GM18519 (cell line): ENCODE results near the gene RASA4B.
A peak's percentile ranks its signal among the peaks of the same experiment; 100 is the strongest.
"Not testable (repeated sequence)": the region's sequence is repeated elsewhere in the genome, so short reads cannot be mapped to it uniquely, and the experiment has no call there.

ENCODE experiments used
- ATAC-seq: cut with Tn5 transposase; IDR thresholded peaks from one replicate; pipeline ENCODE4 v1.9.1; 2021; ENCODE audit warnings: mild to moderate bottlenecking, moderate library complexity; ENCODE audit not compliant: unreplicated experiment, low FRiP score

The RASA4B gene

DNA sequence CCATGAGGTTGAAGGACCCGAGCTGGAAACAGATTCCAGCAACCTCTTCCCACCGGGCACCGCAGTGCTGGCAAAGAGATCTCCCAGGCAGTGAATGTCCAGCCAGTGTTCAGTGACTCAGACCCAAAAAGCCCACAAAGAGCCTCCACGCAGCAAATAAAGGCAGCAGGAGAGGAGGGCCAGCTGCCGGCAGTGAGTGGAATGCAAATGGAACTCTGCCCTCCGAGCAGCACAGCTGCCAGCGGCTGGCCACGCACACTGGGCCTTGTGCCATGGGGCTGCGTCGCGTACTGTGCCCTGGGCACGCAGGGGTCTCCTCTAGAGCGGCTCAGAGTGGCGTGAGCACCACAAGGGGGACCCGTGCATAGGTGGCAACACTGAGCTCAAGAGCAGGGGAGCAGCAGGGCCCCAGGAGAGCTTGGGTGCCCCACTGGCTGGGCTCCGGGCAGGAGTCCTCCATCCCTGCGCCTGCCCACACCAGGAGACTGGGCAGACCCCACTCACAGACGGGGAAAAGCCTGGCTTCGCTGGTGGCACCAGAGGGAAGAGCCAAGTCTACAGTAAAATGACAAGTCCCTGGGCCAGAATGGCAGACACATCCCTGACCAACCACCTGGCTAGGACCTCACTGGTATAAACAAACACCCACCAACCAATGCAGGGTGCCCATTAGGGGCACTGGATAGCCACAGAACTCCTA lies 42.7 kb downstream of the RASA4B start:
- not testable (repeated sequence) for ATAC-seq

DNA sequence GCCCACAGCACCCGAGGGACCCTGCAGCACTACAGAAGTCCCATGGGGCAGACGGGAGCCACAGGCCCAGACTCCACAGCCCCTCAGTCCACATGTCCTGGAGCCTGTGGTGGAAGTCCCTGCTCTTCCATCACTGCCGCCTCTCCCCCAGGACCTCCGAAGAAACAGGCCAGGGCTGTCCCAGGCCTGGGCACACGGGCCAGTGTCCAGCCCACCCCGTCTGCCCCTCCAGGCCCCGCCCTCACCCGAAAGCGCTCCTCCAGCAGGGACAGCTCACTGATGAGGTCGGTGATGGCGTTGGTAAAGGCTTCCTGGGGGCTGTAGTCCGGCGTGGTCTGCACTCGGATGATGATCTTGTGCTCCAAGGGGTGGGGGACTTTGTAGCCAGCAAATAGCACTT lies 43.5 kb downstream of the RASA4B start:
- ATAC-seq: not testable (repeated sequence)

DNA sequence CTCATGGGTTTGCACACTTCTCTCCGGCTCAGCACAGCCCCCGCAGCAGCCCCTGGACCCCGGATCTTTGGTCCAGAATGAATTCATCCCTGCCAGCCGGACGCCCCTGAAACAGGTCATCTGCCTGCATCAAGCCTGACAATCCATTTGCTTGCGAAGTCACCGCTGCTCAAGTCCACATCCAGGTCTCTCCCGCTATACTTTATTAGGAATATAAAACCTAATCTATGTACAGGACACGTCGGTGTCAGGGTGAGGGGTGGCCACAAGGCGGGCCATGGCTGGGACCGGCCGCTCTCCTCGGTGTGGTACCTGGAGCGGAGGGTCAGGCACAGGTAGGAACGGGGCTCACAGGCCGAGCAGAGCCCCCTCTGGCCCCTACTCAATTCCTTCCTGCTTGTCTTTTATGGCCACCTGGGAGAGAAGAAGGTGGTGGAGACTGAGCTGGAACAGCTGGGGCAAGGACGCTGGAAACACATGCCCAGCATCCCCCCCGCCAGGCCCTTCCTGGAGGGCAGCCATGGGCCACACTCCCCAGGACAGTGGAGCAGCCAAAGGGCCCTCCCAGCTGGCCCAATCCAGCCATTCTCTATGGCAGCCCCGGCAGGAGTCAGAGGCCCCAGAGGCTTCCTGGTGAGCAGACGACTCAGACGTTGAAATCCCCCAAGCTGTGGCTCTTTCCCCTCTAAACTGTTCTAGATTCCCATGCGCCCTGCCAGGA lies 44.1 kb downstream of the RASA4B start:
- ATAC-seq: no peak

DNA sequence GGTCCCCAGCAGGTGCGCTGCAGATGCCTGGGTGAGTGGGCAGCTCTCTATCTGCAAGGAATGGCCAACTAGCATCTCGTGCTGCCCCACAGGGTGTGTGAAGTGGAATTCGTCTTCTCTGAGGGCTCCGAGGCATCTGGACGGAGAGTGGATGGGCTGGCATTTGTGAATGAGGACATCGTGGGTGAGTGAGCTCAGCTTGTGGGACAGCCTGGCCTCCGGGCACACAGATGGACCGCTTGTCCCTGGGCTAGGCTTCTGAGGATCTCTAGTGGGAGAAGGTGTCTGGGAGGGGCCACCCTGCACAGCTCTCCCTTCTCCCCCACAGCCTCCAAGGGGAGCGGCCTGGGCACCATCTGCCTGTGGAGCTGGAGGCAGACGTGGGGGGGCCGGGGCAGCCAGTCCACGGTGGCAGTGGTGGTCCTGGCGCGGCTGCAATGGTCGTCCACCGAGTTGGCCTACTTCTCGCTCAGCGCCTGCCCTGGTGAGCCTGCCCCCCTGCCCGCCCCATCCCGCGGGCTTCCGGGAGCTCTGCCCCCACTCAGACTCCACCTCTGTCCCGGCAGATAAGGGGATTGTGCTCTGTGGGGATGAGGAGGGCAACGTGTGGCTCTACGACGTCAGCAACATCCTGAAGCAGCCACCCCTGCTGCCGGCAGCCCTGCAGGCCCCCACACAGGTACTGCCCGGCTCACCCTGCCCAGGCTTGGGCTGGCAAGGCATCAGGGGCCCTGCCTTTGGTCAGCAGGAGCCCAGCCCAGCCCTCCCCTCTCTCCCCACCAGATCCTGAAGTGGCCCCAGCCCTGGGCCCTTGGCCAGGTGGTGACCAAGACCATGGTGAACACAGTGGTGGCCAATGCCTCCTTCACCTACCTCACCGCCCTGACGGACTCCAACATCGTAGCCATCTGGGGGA lies 45.2 kb downstream of the RASA4B start:
- no peak for ATAC-seq

DNA sequence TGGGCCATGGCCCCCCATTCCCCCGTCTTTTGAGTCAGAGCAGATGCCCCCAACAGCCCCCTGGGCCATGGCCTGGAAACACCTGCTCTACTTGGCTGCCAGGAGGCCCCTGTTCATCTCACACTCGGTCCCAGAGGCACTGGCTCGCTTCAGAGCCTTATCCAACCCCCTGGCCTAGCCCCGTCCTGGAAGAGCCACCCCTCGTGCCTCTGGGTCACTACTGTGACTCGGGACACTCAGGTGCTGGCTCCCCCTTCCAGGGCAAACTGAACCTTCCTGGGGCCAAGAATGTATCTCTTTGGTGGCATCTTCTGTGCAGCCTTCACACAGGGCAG lies 45.8 kb downstream of the RASA4B start:
- ATAC-seq: no peak

DNA sequence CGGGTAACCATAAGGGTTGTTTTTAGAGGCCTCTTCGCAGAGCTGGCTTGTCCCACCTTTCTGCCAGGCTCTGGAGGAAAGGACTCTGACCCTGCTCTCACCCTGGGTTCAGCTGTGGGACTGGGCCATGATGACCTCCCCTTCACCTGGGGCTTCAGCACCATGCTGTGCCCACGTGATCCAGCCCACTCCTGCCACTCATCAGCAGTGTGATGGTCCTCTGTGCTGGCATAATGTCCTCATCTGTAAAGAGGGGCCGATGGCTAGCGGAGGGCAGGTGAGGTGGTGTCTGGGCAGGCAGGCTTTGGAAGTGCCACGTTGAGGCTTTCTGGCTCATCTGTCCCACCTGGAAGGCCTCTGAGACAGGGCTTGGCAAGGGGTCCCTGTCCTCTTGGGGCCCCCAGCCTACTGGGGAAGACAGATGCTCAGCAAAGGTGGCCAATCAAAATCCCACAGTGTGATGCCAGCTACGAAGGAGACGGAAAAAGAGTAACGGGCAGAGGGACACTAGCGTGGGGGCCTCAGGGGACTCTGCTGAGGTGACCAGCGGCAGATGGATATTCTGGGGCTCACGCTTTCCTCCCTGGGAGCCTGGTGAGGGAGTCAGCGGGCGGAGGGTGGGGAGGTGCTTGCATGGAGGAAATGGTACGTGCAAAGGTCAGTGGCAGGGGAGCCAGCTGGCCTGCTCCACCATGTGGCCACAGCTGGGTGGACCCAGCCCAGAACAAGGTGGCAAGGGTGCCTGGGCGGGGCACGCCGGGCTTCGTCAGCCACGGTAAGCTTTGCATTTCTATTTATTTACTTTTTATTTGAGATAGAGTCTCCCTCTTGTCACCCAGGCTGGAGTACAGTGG lies 47.4 kb downstream of the RASA4B start:
- ATAC-seq: no peak

DNA sequence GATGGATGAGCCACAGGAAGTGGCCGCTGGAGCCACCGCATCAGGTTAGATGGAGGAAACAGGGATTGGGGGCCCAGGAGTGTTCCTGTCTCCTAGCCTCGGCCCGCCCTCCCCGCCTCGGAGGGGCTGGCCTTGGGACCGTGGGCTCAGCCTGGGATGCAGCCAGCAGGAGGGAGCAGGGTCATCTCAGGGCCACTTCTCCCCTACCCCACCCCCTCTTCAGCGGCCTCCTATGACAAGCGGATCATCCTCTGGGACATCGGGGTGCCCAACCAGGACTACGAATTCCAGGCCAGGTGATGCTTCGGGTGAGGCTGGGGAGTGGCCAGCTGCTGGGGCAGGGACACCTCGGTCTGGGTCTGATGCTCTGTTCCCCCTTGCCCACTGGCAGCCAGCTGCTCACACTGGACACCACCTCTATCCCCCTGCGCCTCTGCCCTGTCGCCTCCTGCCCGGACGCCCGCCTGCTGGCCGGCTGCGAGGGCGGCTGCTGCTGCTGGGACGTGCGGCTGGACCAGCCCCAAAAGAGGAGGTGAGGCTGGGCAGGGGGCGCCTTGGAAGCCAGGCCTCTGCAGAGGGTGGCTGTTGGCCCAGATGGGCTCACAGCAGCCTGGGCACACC lies 48.1 kb downstream of the RASA4B start:
- ATAC-seq: no peak

DNA sequence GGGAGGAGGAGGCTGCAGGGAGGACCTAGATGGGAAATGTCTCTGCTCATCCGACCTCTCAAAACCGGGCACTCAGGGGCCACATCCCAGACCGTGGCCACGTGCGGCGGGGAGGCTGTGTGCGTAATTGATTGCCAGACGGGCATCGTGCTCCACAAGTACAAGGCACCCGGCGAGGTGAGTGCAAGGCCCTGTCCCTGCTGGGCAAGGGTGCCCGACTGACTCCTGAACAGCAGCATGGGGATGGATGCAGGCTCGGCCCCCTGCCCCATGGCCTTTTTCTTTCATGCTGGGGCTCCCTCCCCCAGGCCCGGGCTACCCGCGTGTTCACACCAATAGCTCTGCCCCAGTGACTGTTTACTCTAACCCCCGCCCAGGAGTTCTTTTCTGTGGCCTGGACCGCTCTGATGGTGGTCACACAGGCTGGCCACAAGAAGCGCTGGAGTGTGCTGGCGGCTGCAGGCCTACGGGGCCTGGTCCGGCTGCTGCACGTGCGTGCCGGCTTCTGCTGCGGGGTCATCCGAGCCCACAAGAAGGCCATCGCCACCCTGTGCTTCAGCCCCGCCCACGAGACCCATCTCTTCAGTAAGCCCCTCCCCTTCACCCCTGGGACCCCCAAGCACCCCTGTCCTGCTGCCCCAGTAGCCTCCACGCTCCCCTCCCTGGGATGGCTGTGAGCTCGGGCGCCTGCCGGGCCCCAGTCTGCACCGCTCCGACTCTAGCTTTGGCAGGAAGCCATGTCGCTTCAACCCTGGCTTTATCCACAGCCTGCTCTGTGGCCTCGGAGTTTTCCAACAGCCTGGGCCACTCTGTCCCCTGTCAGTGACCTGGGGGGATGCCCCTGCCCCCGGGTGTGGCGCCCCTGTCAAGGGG lies 48.9 kb downstream of the RASA4B start:
- ATAC-seq: no peak

DNA sequence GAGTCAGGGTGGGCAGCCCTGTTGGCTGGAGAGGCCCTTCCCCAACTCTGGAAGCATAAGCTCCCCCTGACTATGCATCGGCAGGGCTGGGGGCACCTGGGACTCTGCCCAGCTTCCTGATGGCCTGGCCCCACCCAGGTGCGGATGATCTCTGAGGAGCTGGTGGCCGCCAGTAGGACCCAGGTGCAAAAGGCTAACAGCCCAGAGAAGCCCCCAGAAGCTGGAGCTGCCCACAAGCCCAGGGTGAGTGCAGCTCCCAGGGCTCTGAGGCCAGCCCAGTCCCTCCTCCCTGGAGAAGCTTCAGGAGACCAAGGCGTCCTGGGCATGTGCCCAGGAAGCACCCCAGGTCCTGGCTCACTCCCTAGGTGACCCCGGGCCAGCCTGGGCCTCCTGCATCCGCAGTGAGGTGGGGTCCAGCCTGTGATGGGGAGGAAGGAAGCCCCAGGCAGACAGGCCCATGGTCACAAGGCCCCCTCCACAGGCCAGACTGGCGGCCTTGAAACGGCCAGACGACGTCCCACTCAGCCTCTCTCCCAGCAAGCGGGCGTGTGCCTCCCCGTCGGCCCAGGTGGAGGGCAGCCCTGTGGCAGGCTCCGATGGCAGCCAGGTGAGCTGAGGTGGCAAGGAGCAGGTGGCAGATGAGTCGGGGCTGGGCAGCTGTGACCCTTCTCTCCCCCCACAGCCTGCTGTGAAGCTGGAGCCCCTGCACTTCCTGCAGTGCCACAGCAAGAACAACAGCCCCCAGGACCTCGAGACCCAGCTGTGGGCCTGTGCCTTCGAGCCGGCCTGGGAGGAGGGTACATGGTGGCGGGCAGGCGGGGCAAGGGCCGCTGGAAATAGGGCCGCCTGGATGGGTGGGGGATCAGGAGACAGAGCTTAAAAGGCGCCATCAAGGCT lies 49.7 kb downstream of the RASA4B start:
- no peak for ATAC-seq

DNA sequence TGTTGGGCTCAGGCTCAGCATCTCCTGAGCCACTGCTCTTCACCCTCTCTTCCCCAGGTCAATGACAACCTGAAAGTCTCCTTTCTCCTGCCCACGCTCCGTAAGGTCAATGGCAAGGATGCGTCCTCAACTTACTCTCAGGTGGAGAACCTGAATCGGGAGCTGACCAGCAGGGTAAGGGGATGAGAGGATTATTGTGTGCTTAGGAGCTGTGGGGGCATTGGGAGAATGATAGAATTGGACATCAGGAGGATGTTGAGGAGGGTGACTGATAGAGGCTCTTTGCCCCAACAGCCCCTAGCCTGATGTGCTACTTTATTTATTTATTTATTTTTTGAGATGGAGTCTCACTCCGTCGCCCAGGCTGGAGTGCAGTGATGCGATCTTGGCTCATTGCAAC lies 51.5 kb downstream of the RASA4B start:
- no peak for ATAC-seq

DNA sequence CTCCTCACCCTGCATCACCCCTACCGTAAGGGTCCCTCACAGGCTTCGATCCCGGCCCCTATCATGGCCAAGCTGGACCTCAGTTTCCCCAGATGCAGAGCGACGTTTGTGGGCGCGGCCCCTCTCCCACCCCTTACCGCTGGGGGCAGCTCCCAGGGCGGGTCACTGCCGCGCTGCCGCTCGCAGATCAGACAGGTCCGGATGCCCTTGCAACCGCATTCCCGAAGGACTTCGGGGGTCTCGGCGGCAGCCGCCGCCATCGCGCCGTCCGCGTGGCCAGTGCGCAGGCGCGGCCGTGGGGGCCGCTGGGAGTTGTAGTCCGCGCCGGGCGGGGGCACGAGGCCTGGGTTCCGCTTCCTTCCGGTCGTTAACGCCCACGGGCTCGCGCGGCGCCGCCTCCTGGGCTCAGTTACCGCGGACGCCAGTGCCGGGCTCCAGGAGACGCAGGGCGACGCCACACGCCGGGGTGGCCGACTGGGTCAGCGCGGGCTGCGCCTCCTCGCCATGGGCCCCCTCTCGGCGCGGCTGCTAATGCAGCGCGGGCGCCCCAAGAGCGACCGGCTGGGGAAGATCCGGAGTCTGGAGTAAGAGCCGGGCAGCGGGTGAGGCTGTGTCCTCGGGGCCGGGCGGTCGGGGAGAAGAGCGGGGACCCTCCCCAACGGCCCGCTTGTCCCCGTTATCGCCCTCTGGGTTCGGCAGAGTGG lies 52.8 kb downstream of the RASA4B start, which contains the start of the genes ALKBH4 and LRWD1:
Gene ALKBH4, minus strand, starts transcription at position 287 of the 704 bp plus-strand sequence. Its CDS starts 27 bp downstream, at position 260.
Gene LRWD1, plus strand, starts transcription at position 408 of the 704 bp plus-strand sequence. Its CDS starts 97 bp downstream, at position 505.
- ATAC-seq: peak; percentile 68

DNA sequence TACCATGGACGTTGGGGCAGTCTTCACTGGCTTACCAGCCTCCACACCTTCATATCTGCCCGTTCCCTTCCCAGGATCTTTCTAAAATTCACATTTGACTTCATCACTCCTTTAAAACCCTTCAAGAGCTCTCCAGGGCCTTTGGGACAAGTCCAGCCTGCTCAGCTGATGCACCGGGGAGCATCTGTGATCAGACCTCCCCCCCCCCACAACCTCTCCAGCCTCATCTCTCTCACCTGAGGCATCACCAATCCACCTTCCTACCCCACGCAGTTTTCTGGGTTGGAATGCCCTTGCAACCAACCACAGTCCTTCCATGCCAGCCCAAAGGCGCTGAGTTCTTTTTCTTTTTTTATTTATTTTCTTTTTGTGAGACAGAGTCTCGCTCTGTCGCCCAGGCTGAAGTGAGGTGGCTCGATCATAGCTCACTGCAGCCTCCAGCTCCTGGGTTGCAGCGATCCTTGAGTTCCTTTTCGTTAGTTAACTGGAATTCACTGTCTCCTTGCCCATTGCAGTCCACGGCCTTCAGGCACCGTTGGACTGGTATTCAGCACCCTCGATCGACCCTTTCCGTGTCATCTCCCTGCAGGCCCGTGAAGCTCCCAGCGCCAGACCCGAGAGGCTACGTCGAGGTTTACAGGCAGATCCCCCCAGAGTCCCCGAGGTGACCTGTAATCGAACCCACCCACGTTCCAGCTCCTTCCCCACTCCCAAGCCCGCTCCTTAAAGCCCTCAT lies 53.6 kb downstream of the RASA4B start:
- no peak for ATAC-seq

DNA sequence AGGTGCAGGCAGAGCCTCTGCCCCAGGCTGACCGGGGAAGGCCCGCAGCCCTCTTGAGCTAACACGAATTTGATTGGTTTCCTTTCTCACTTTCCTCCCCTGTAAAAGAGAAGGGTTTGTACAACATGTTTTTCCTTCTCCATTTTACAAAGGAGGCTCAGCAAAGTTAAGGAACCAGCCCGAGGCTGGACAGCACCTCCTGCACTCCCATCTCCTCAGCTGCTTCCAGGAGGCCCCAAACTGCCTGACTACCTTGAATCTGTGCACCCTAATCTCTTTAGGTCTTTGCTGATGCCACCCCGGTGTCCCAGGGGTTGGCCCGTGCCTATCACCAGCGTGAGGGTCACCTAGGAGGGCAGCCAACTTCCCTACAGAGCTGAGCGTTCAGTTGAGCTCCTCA lies 57.1 kb downstream of the RASA4B start:
- no peak for ATAC-seq

DNA sequence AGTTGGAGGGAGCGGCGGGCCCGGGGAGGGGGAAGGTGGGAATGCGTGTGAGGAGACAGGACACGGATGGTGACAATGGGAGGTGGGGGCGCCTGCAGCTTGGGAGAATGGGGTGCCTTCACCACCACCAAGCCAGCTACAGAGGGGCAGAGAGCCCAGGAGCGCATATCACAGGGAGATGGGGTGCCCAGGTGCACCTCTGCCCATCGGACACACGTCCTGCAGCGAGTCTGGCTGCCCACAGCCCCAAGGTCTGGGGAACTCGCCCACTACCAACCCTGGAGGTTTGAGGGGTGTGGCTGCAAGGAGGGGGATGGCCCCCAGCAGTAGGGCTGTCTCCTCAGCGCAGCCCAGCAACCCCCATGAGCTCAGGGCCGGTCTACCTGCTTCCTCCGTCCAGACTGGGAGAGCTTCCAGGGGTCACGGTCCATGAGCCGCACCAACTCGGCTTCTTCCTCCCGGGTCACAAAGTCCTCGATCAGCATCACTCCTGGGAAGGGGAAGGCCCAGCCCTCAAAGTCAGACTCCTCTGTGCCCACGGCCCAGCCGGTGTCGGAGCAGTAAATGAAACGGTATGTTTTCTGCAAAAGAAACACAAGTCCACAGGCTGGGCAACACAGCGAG lies 58.2 kb downstream of the RASA4B start:
- ATAC-seq: no peak

DNA sequence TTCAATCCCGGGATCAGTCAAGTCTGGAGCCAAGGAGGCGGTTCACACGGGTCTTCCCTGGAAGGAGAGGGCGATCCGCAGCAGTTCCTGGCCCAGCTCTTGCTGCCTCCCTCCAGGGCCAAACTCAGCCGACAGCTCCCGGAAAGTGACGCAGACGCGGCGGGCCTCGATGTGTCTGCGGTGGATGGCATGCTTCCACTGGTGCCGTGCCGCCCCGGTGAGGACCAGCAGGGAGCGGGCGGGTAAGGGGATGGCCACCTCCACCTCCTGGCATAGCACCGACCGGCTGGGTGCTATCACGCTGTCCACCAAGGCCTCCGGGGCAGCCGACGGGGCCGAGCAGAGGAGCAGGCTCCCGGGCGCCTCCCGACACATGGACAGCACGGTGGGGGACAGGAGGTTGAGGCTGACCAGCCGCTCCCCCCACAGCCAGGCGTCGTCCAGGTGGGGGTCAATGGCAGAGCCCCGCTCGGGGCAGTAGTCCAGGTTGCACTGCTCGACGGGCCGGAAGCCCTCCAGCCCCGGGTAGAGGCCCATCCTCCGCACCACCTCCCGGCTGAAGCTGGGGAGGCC lies 60.1 kb downstream of the RASA4B start:
- ATAC-seq: no peak

DNA sequence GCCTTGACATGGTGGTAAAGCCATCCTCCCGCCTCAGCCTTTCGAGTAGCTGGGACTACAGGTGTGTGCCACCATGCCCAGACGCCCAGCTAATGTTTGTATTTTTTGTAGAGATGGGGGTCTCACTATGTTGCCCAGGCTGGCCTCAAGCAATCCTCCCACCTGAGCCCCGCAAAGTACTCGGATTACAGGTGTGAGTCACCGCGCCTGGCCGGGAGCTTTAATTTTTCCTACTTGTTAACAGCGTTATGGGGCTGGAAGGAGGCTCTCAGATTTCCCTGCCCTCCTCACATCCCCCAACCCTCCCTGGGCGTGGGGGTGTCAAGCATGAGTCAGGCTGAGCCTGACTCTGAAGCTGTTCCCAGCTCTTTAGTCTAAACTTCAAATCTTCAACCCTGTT lies 61.2 kb downstream of the RASA4B start:
- ATAC-seq: no peak
